GM12878 (cell line): ENCODE measurements around the gene TMPRSS6. TPM values are rescaled to one million over a fixed set of nuclear protein-coding genes. Genes with fewer than 3 reads are reported as not detected.

ENCODE experiments used
- ATAC-seq: fragments of 200-7000 bp; cut with Tn5 transposase; 3 replicates; pipeline ENCODE4 v1.9.1; 2020; ENCODE audit warnings: mild to moderate bottlenecking, moderate library complexity
- BruUV-seq: library from RNA; stranded (reverse); fragments of 400-500 nt; replicated peaks from 2 replicates; lab custom pipeline; 2021; lab: Mats Ljungman, UMichigan
- CTCF ChIA-PET: fragments of 300-600 bp; sonication (Branson Sonifier 250); formaldehyde crosslinking; extraction: SDS; loops from one replicate; lab custom pipeline; 2021; ENCODE audit warnings: inconsistent platforms; lab: Yijun Ruan, JAX
- POLR2A ChIA-PET: fragments of 350-600 bp; formaldehyde crosslinking; extraction: SDS; loops from one replicate; lab custom pipeline; 2021; ENCODE audit warnings: inconsistent platforms; lab: Charles Lee
- RAD21 ChIA-PET: fragments of 300-600 bp; sonication (Branson Sonifier 250); formaldehyde crosslinking; loops from one replicate; lab custom pipeline; 2023; ENCODE audit warnings: antibody characterized with exemption; ENCODE audit not compliant: unreplicated experiment; lab: Charles Lee
- SMC1A ChIA-PET: fragments of 300-600 bp; sonication (Branson Sonifier 250); formaldehyde crosslinking; loops from one replicate; lab custom pipeline; 2023; ENCODE audit not compliant: unreplicated experiment, uncharacterized antibody; lab: Charles Lee
- DNase-seq: peaks from one replicate; pipeline ENCODE4 v3.0.0-alpha.2; 2011; ENCODE audit warnings: low read depth, low spot score
- FAIRE-seq: peaks from 3 replicates; lab custom pipeline; 2011; peaks lifted over from hg19 to GRCh38; lab: Jason Lieb, UNC
- H2AFZ ChIP-seq: 2 replicates; pipeline ENCODE4 v1.6.0; 2011; ENCODE audit warnings: low read depth, low read length, control low read depth; ENCODE audit not compliant: control insufficient read depth
- H3K27ac ChIP-seq: 2 replicates; pipeline ENCODE4 v1.5.1; 2011; ENCODE audit warnings: control low read depth; ENCODE audit not compliant: control insufficient read depth, insufficient read depth
- H3K27me3 ChIP-seq, 2 experiments: replicated peaks in 1 of 2; 2 replicates each; pipeline versions ENCODE4 v1.6.0 to v1.6.1; 2011; ENCODE audit warnings: low read length in 1 of 2; ENCODE audit not compliant: control insufficient read depth in 2 of 2, insufficient read depth in 2 of 2
- H3K36me3 ChIP-seq, 2 experiments: 2 replicates each; pipeline ENCODE4 v1.5.1; 2011; ENCODE audit warnings: low read length in 1 of 2; ENCODE audit not compliant: control insufficient read depth in 2 of 2, insufficient read depth in 2 of 2
- H3K4me1 ChIP-seq: 2 replicates; pipeline ENCODE4 v1.6.1; 2011; ENCODE audit warnings: mild to moderate bottlenecking, low read length, moderate library complexity, mixed read lengths; ENCODE audit not compliant: control insufficient read depth, insufficient read depth
- H3K4me2 ChIP-seq: 2 replicates; pipeline ENCODE4 v1.6.0; 2011; ENCODE audit warnings: control low read depth; ENCODE audit not compliant: control insufficient read depth, insufficient read depth
- H3K4me3 ChIP-seq: fragments of 200-600 bp; sonication (generic); 2 replicates; pipeline ENCODE4 v1.5.1; 2016
- H3K79me2 ChIP-seq: 2 replicates; pipeline ENCODE4 v1.6.0; 2011; ENCODE audit warnings: low read length; ENCODE audit not compliant: control insufficient read depth, insufficient read depth
- H3K9ac ChIP-seq: 2 replicates; pipeline ENCODE4 v1.8.0; 2011; ENCODE audit warnings: low read length, control low read depth, mixed read lengths; ENCODE audit not compliant: control insufficient read depth, insufficient read depth
- H3K9me3 ChIP-seq: replicated peaks from 3 replicates; pipeline ENCODE4 v1.5.1; 2011; ENCODE audit warnings: mild to moderate bottlenecking, low read length; ENCODE audit not compliant: control insufficient read depth, insufficient read depth
- H4K20me1 ChIP-seq: 2 replicates; pipeline ENCODE4 v1.6.0; 2011; ENCODE audit not compliant: control insufficient read depth, insufficient read depth
- BMI1 ChIP-seq: fragments of 450-650 bp; IDR thresholded peaks from 2 replicates; pipeline ENCODE4 v1.6.1; 2016; ENCODE audit warnings: mild to moderate bottlenecking, moderate library complexity, borderline replicate concordance
- E2F4 ChIP-seq: IDR thresholded peaks from 2 replicates; pipeline ENCODE4 v1.6.1; 2012; ENCODE audit warnings: low read depth, low read length, improper control_type of control experiment
- GATAD2B ChIP-seq: fragments of 450-650 bp; conservative IDR thresholded peaks from 2 replicates; pipeline ENCODE4 v1.6.1; 2017; ENCODE audit warnings: low read depth, mild to moderate bottlenecking, moderate library complexity
- HCFC1 ChIP-seq: fragments of 150-350 bp; IDR thresholded peaks from 2 replicates; pipeline ENCODE4 v1.6.1; 2014; ENCODE audit warnings: low read length
- HDAC6 ChIP-seq: fragments of 200-600 bp; sonication (generic); IDR thresholded peaks from one replicate; pipeline ENCODE4 v1.8.0; 2017; ENCODE audit warnings: antibody characterized with exemption; ENCODE audit not compliant: unreplicated experiment
- JUNB ChIP-seq: IDR thresholded peaks from 2 replicates; pipeline ENCODE4 v1.6.1; 2016; ENCODE audit warnings: antibody characterized with exemption, mild to moderate bottlenecking
- MXI1 ChIP-seq: fragments of 150-350 bp; IDR thresholded peaks from 2 replicates; pipeline ENCODE4 v1.6.1; 2011; ENCODE audit warnings: low read depth, mild to moderate bottlenecking, inconsistent platforms, low read length, improper control_type of control experiment
- RELB ChIP-seq: fragments of 450-650 bp; IDR thresholded peaks from 2 replicates; pipeline ENCODE4 v1.6.1; 2017; ENCODE audit warnings: low read depth, mild to moderate bottlenecking, moderate library complexity
- SP1 ChIP-seq: IDR thresholded peaks from one replicate; pipeline ENCODE4 v1.6.1; 2011; ENCODE audit warnings: low read depth, low read length
- STAT3 ChIP-seq: IDR thresholded peaks from 2 replicates; pipeline ENCODE4 v1.6.1; 2011; ENCODE audit warnings: low read depth, low read length, improper control_type of control experiment
- TCF12 ChIP-seq: IDR thresholded peaks from 2 replicates; pipeline ENCODE4 v1.6.1; 2011; ENCODE audit warnings: low read depth, mild to moderate bottlenecking, low read length
- ZSCAN29 ChIP-seq: fragments of 450-650 bp; IDR thresholded peaks from 2 replicates; pipeline ENCODE4 v1.6.1; 2017; ENCODE audit warnings: mild to moderate bottlenecking, moderate library complexity
- WGBS: methylation state at CpG from one replicate; pipeline ENCODE4 v1.1.6; 2016; ENCODE audit warnings: low lambda C conversion rate; ENCODE audit not compliant: insufficient replicate concordance, insufficient coverage; ENCODE audit errors: missing lambda C conversion rate; 5-methylcytosine and 5-hydroxymethylcytosine counted together
- in situ Hi-C: fragments of 300-500 bp; cut with MboI; formaldehyde crosslinking; loops from 9 replicates; pipeline ENCODE4 v1.14.3; 2018; ENCODE audit warnings: mixed read lengths
- intact Hi-C: fragments of 100-400 bp; cut with micrococcal nuclease; formaldehyde crosslinking; loops from one replicate; pipeline ENCODE4 v1.14.2; 2022; ENCODE audit not compliant: unreplicated experiment
- polyA plus RNA-seq, 11 experiments: library from polyadenylated mRNA; depleted of rRNA in 4 of 11; unstranded in 6 of 11; stranded (reverse) in 5 of 11; fragments of >200 nt; fragmentation: Nextera tagmentation in 4 of 11; fragmentation: Illumina TruSeq in 1 of 11; extraction: Ambion mirVana in 4 of 11; extraction: Trizol in 1 of 11; gene quantifications; 1 replicate in 1 of 11; 2 replicates in 10 of 11; pipeline versions ENCODE4 v1.2.1 to v1.2.3, GENCODE V29; 2011 to 2016; ENCODE audit warnings: inconsistent platforms in 2 of 11, missing spikeins in 2 of 11, low read depth in 1 of 11
- total RNA-seq, 4 experiments: library from RNA; depleted of rRNA in 3 of 4; stranded (reverse); fragments of >200 nt in 3 of 4; fragmentation: Illumina TruSeq in 1 of 4; extraction: Trizol in 1 of 4; gene quantifications; 2 replicates each; pipeline versions ENCODE4 v1.2.1 to v1.2.3, GENCODE V29; 2013 to 2021

TMPRSS6 gene
- total and polyA plus RNA-seq, 10 of the 15 experiments (the other 5 are each of a cell fraction or from before 2014, with no cell fraction given), result 0.06 to 0.69 (median 0.19) TPM; not detected in 6

GRCh38 chr22:37027556-37027955, 82.0 kb downstream of the TMPRSS6 start:
- no peaks in the 10 kb centered on the region for H3K79me2 ChIP-seq
- no peak overlapping the region for H2AFZ ChIP-seq
- in situ Hi-C loops (no loop called here), intact Hi-C loops (no loop called here)
- ATAC-seq (no peak), DNase-seq (no peak), FAIRE-seq (no peak)
- POLR2A ChIA-PET, result interaction anchor here (0.7 kb wide), 1 partner anchor 607 kb away, joined by 3 read pairs; no protein-coding TSS in a partner anchor
- SMC1A ChIA-PET, result interaction anchor here (1.3 kb wide), 1 partner anchor 15 kb away, joined by 3 read pairs; no protein-coding TSS in a partner anchor
- H3K27me3 ChIP-seq, result no peaks in the 10 kb centered on the region
- no peaks in the 10 kb centered on the region for H3K4me1 ChIP-seq
- no peak overlapping the region for H3K4me3 ChIP-seq
- no peaks in the 10 kb centered on the region for H3K36me3 ChIP-seq
- H3K9me3 ChIP-seq, result no peaks in the 10 kb centered on the region
- no peak for TF ChIP-seq BMI1
- TF ChIP-seq GATAD2B, result no peak
- no peaks in the 10 kb centered on the region for H4K20me1 ChIP-seq
- BruUV-seq, result no TSS peak
- RAD21 ChIA-PET, result interaction anchor here (0.6 kb wide), 1 partner anchor 86 kb away, joined by 3 read pairs; no protein-coding TSS in a partner anchor
- CTCF ChIA-PET, result no interaction called here
- WGBS, result 77% methylated on average over 7 of the region's 7 CpGs
- H3K4me2 ChIP-seq, result no peak overlapping the region
- H3K9ac ChIP-seq, result no peak overlapping the region
- H3K27ac ChIP-seq, result no peak overlapping the region

DNA sequence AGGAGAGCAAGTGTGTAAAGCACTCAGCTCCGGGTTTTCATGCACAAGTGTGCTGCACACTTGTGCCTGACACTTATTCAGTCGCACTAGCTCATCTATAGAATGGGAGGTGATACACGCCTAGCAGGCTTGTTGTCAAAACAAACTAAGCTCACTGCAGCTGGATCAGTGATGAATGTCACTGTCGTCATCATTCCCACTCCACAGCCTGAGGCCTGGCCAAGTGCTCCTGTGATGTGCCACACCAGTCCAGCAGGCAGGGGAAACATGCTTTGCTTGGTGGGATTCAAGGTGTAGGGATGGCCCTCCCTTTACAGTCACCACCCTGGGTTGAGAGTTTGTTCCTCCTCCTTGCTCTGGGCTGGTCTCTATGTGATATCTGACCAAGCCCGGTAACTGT, 83.2 kb downstream of the TMPRSS6 start:
- ATAC-seq, result no peak
- Histone ChIP-seq H3K4me1 (peaks cover 5% of the 10 kb centered on the region), H3K4me3 (no peak overlapping the region), H2AFZ (no peak overlapping the region), H3K27ac (no peak overlapping the region), H3K27me3 (no peaks in the 10 kb centered on the region), H3K36me3 (no peaks in the 10 kb centered on the region; a peak in 1 of 4 replicates), H3K4me2 (no peak overlapping the region), H3K9ac (no peak overlapping the region), H3K79me2 (no peaks in the 10 kb centered on the region), H4K20me1 (no peaks in the 10 kb centered on the region), H3K9me3 (no peaks in the 10 kb centered on the region)
- ChIA-PET POLR2A (interaction anchor here (0.8 kb wide), 1 partner anchor 10 kb away, joined by 3 read pairs; no protein-coding TSS in a partner anchor), CTCF (interaction anchor here (0.6 to 1.5 kb wide), 3 partner anchors 9 to 190 kb away, joined by 3 to 5 read pairs (median 4); no protein-coding TSS in a partner anchor), SMC1A (no interaction called here), RAD21 (no interaction called here)
- DNase-seq, result no peak
- WGBS, result 84% methylated on average over 5 of the region's 5 CpGs
- in situ Hi-C loops, result no loop called here
- no peak for FAIRE-seq
- no peak for TF ChIP-seq E2F4
- TF ChIP-seq HCFC1, result no peak
- TF ChIP-seq STAT3, result no peak
- no peak for TF ChIP-seq TCF12
- TF ChIP-seq JUNB, result no peak
- TF ChIP-seq SP1, result no peak
- no peak for TF ChIP-seq MXI1
- TF ChIP-seq HDAC6, result no peak
- no peak for TF ChIP-seq ZSCAN29
- TF ChIP-seq RELB, result no peak
- intact Hi-C loops, result no loop called here
- no TSS peak for BruUV-seq
